ENCODE results near the gene POFUT2.

The POFUT2 gene

DNA sequence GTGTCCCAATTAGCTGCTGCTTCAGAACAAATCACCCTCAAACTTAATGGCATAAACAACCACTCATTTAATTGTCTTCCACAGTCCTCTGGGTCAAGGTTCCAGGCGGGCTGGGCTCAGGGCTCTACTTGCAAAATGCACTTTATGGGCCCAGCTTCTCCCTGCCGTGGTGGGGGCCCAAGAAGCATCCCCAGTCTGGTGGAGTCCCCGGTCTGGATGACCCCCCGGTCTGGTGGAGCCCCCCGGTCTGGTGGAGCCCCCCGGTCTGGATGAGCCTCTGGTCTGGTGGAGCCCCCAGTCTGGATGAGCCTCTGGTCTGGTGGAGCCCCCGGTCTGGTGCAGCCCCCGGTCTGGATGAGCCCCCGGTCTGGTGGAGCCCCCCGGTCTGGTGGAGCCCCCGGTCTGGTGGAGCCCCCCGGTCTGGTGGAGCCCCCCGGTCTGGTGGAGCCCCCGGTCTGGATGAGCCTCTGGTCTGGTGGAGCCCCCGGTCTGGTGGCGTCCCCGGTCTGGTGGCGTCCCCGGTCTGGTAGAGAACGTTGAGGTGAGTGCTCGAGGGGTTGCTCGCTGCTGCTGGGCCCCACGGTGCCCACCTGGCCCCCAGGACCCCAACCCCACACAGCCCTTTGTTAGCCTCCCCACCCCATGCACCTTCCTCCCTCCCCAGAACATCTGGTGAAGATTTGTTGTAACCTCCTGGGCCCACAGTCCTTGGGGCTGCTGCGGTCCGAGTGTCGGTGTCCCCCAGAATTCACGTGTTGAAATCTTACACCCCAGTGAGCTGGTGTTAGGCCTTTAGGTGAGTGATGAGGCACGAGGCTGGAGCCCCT lies 33.8 kb downstream of the POFUT2 start:
- Histone ChIP-seq H3K27me3 (ENCODE audit: insufficient read depth, low read length) (no peaks in the 10 kb centered on the region), H3K9me3 (ENCODE audit: insufficient read depth, low read depth, low read length) (no peaks in the 10 kb centered on the region), H3K4me1 (ENCODE audit: insufficient read depth, low read length) (peaks cover 4% of the 10 kb centered on the region), H3K9ac (ENCODE audit: low read depth, low read length) (no peak overlapping the region), H3K4me3 (ENCODE audit: low read length) (no peak overlapping the region), H3K27ac (ENCODE audit: low read depth, low read length) (no peak overlapping the region), H3K36me3 (ENCODE audit: insufficient read depth, low read length) (no peaks in the 10 kb centered on the region)
- WGBS = 90% methylated on average over 28 of the region's 28 CpGs

DNA sequence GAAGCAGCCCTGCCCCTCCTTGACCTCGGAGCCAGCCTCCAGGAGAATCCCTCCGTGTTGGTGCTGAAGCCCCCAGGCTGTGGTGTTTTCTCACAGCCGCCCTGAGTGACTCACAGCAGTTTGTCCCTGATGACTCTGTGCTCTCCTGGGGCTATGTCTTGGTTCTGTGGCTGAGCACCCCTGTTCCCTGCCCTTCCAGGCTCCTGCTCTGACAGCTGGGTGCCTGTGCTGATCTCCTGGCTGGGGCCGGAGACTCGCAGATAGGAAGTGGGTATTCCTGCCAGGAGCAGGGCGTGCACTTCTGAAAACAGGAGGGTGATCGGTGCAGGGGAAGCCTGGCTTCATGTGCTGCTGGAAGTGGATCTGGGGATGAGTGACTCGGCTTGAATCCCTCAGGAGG lies 34.5 kb downstream of the POFUT2 start:
- Histone ChIP-seq H3K4me3 (ENCODE audit: low read length) (no peak overlapping the region), H3K36me3 (ENCODE audit: insufficient read depth, low read length) (no peaks in the 10 kb centered on the region), H3K27ac (ENCODE audit: low read depth, low read length) (no peak overlapping the region), H3K4me1 (ENCODE audit: insufficient read depth, low read length) (peaks cover 11% of the 10 kb centered on the region), H3K9ac (ENCODE audit: low read depth, low read length) (no peak overlapping the region), H3K27me3 (ENCODE audit: insufficient read depth, low read length) (no peaks in the 10 kb centered on the region), H3K9me3 (ENCODE audit: insufficient read depth, low read depth, low read length) (no peaks in the 10 kb centered on the region)
- 73% methylated on average over 8 of the region's 8 CpGs for WGBS

DNA sequence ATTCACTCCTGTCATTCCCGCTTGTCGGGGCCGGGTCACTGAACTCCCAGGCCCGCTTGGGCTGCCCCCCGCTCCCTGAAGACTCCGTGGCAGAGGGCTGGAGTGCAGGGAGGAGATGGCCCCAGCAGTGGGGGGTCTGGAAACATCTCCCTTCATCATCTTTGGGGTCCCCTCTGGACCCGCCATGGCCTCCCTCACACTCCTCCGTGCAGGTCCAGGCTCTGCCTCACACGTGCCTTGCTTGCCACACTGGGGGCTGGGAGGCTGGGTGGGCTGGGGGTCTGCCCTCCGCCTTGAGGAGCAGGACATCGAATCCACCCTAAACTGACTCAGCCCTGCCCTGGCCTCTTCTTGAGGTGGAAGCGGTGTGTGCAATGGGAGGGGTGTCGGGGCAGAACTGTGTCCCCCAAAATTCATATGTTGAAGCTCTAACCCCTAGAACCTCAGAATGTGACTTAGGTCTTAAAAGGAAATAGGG lies 35.2 kb downstream of the POFUT2 start:
- Histone ChIP-seq H3K9ac (ENCODE audit: low read depth, low read length) (no peak overlapping the region), H3K4me3 (ENCODE audit: low read length) (no peak overlapping the region), H3K9me3 (ENCODE audit: insufficient read depth, low read depth, low read length) (no peaks in the 10 kb centered on the region), H3K4me1 (ENCODE audit: insufficient read depth, low read length) (peaks cover 11% of the 10 kb centered on the region), H3K27me3 (ENCODE audit: insufficient read depth, low read length) (no peaks in the 10 kb centered on the region), H3K27ac (ENCODE audit: low read depth, low read length) (no peak overlapping the region), H3K36me3 (ENCODE audit: insufficient read depth, low read length) (no peaks in the 10 kb centered on the region)
- WGBS = 93% methylated on average over 13 of the region's 13 CpGs

DNA sequence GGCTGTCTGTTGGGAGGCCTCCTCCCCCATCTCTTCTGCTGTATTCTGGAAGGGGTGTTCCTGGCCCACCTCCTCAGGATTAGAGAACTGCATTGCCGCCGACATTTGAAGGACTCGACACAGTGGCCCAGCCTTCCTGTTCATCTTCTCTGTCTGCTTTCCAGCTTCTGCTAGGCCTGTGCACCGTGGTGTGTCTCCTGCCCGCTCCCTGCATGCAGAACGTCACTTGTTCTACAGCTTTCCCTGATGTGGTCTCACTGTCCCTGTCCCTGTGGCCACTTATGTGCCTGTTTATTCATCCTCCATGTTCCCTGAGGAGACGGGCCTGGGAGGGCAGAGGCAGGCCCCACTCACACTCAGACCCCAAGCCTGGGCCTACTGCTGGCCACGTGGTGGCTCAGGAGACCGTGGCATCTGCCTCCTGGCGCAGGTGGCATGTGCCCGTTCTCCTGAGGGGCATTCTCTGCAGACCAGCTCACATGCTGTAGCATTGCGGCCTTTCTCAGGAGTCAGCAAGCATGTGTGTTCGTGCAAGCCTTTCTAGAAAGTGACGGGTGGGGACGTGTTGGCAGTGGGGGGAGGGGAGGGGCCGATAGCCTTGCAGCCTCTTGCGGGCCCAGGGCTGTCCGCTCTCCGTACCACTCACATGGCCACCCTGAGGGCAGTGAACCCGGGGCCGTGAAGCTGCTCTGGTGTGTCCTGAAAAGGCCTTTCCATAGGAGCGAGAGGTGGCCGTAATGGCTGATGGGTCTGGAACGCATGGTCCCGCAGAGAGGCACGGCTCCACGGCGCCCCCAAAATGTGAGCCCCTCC lies 35.9 kb downstream of the POFUT2 start:
- H3K9ac ChIP-seq (ENCODE audit: low read depth, low read length) = no peak overlapping the region
- peaks cover 11% of the 10 kb centered on the region for H3K4me1 ChIP-seq (ENCODE audit: insufficient read depth, low read length)
- H3K27me3 ChIP-seq (ENCODE audit: insufficient read depth, low read length) = no peaks in the 10 kb centered on the region
- H3K27ac ChIP-seq (ENCODE audit: low read depth, low read length) = no peak overlapping the region
- no peaks in the 10 kb centered on the region for H3K36me3 ChIP-seq (ENCODE audit: insufficient read depth, low read length)
- H3K9me3 ChIP-seq (ENCODE audit: insufficient read depth, low read depth, low read length) = no peaks in the 10 kb centered on the region
- 92% methylated on average over 28 of the region's 28 CpGs for WGBS
- no peak overlapping the region for H3K4me3 ChIP-seq (ENCODE audit: low read length)

DNA sequence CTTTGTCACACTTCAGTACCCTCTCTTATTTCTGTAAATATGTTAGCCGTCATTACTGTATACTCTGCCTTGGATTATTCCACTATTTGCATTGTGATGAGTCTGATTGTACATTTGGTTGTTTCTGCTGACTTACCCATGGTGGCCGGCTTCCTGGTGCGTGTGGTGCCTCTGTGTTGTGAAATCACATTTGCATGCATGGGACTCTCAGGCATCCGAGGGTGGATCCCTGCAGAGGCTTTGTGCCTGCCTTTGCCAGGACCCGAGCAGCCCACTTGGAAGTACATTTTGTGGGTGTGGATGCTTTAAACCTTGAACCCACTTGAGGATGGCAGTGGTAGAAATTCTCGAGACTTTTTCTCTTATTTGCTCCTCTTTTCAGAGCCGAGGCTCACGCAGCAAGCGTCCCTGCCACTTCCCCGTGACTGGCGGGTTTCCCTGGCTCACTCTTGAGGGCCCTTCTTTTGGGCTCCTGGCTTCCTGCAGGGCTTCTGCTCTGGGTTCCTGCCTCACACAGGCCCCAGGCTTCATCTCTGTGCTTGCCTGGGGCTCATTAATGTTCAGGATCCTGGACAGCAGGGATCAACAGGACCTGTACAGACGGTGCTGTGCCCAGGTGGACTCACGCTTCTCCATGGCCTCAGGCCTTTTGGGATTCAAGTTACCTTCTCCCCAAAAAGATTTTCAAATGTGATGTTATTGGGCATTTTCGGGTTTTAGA lies 36.6 kb downstream of the POFUT2 start:
- Histone ChIP-seq H3K9ac (ENCODE audit: low read depth, low read length) (no peak overlapping the region), H3K4me3 (ENCODE audit: low read length) (no peak overlapping the region), H3K9me3 (ENCODE audit: insufficient read depth, low read depth, low read length) (no peaks in the 10 kb centered on the region), H3K27me3 (ENCODE audit: insufficient read depth, low read length) (no peaks in the 10 kb centered on the region), H3K27ac (ENCODE audit: low read depth, low read length) (no peak overlapping the region), H3K4me1 (ENCODE audit: insufficient read depth, low read length) (peaks cover 11% of the 10 kb centered on the region), H3K36me3 (ENCODE audit: insufficient read depth, low read length) (no peaks in the 10 kb centered on the region)
- WGBS = 86% methylated on average over 14 of the region's 14 CpGs

DNA sequence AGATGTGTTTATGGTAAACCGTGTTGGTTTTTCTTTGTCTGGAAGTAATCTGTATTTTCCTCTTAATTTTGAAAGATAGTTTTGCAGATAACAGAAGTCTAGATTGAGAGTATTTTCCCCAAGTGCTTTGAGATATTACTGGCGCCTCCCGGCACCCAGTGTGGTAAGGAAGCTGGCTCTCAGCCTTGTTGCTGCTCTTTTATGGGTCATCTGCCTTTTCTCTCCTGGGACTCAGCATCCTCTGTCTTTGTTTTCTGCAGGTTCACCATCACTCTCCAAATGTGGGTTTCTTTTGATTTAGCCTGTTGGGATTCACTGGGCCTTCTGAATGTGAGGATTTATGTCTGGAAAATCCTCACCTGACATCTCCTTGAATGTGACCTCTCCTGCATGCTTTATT lies 37.4 kb downstream of the POFUT2 start:
- H3K27ac ChIP-seq (ENCODE audit: low read depth, low read length) = no peak overlapping the region
- H3K4me3 ChIP-seq (ENCODE audit: low read length) = no peak overlapping the region
- no peak overlapping the region for H3K9ac ChIP-seq (ENCODE audit: low read depth, low read length)
- H3K4me1 ChIP-seq (ENCODE audit: insufficient read depth, low read length) = peaks cover 11% of the 10 kb centered on the region
- H3K36me3 ChIP-seq (ENCODE audit: insufficient read depth, low read length) = no peaks in the 10 kb centered on the region
- H3K9me3 ChIP-seq (ENCODE audit: insufficient read depth, low read depth, low read length) = no peaks in the 10 kb centered on the region
- WGBS = 95% methylated on average over 3 of the region's 3 CpGs
- H3K27me3 ChIP-seq (ENCODE audit: insufficient read depth, low read length) = no peaks in the 10 kb centered on the region

DNA sequence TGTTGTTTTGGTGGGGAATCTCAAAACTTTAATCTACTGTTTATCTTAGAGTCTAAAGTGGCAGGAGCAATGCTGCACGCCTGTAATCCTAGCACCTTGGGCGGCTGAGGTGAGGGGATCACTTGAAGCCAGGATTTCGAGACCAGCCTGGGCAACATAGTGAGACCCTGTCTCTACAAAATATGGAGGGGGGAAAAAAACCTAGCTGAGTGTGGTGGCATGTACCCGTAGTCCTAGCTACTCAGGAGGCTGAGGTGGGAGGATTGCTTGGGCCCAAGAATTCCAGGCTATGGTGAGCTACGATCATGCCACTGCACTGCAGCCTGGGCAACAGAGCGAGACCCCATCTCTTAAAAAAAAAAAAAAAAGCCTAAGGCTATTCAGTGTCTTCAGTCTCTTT lies 38.1 kb downstream of the POFUT2 start:
- H3K27me3 ChIP-seq (ENCODE audit: insufficient read depth, low read length) = no peaks in the 10 kb centered on the region
- WGBS = 95% methylated on average over 6 of the region's 6 CpGs
- no peak overlapping the region for H3K4me3 ChIP-seq (ENCODE audit: low read length)
- no peaks in the 10 kb centered on the region for H3K9me3 ChIP-seq (ENCODE audit: insufficient read depth, low read depth, low read length)
- no peaks in the 10 kb centered on the region for H3K36me3 ChIP-seq (ENCODE audit: insufficient read depth, low read length)
- no peak overlapping the region for H3K9ac ChIP-seq (ENCODE audit: low read depth, low read length)
- no peak overlapping the region for H3K27ac ChIP-seq (ENCODE audit: low read depth, low read length)
- peaks cover 11% of the 10 kb centered on the region for H3K4me1 ChIP-seq (ENCODE audit: insufficient read depth, low read length)

DNA sequence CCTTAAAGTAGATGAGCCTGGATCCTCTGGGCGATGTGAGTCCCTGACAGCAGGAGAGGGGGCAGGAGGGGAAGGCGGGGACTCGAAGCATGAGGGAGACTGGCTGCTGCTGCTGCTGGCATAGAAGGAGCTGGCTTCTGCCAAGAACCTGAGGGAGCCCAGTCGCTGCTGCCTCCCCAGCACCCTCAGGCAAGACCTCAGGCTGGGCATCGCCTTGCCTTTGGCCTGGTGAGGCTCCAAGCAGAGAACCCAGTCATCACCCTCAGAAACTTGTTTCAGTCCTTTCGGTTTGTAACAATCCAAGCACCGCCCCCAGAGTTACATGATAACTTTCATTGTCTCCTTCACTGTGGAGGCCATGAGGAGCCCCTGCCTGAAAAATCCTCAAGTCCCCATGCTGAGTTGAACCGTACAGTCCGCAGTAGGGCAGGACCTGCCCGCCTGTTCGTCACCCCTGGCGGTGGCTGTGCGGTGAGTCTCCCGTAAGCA lies 38.8 kb downstream of the POFUT2 start:
- Histone ChIP-seq H3K36me3 (ENCODE audit: insufficient read depth, low read length) (no peaks in the 10 kb centered on the region), H3K27ac (ENCODE audit: low read depth, low read length) (no peak overlapping the region), H3K4me3 (ENCODE audit: low read length) (no peak overlapping the region), H3K9ac (ENCODE audit: low read depth, low read length) (no peak overlapping the region), H3K4me1 (ENCODE audit: insufficient read depth, low read length) (peaks cover 11% of the 10 kb centered on the region), H3K27me3 (ENCODE audit: insufficient read depth, low read length) (no peaks in the 10 kb centered on the region), H3K9me3 (ENCODE audit: insufficient read depth, low read depth, low read length) (peaks cover 3% of the 10 kb centered on the region)
- WGBS = 68% methylated on average over 14 of the region's 14 CpGs

DNA sequence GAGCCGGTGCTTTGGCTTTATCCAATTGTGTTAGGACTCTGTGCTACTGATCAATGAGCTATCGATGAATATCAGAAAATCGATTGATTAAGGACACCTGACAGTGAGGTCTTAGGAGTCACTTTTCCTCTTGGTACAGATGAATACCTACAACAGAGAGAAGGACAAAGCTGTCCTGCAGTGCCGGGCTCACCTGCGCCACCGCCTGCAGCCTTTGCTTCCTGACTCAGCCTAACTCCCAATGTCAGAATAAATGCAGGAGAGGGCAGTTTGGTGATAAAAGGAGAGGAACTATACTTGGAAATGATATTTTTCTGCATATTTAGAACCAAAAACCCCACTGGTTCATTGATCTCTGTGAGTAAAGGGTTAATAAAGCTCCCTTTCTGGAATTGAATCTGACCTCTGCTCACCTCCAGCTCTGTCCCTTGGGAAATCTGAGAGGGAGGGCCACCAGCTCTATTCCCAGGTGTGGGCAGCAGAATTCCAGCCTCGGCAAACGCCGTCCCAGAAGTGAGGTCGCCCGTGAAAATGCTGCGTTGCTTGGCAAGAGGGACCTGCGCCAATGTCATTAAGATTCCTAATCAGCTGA lies 39.3 kb downstream of the POFUT2 start:
- Histone ChIP-seq H3K4me3 (ENCODE audit: low read length) (no peak overlapping the region), H3K36me3 (ENCODE audit: insufficient read depth, low read length) (no peaks in the 10 kb centered on the region), H3K4me1 (ENCODE audit: insufficient read depth, low read length) (peaks cover 11% of the 10 kb centered on the region), H3K9ac (ENCODE audit: low read depth, low read length) (no peak overlapping the region), H3K9me3 (ENCODE audit: insufficient read depth, low read depth, low read length) (peaks cover 9% of the 10 kb centered on the region), H3K27me3 (ENCODE audit: insufficient read depth, low read length) (no peaks in the 10 kb centered on the region), H3K27ac (ENCODE audit: low read depth, low read length) (no peak overlapping the region)
- WGBS = 68% methylated on average over 13 of the region's 13 CpGs

DNA sequence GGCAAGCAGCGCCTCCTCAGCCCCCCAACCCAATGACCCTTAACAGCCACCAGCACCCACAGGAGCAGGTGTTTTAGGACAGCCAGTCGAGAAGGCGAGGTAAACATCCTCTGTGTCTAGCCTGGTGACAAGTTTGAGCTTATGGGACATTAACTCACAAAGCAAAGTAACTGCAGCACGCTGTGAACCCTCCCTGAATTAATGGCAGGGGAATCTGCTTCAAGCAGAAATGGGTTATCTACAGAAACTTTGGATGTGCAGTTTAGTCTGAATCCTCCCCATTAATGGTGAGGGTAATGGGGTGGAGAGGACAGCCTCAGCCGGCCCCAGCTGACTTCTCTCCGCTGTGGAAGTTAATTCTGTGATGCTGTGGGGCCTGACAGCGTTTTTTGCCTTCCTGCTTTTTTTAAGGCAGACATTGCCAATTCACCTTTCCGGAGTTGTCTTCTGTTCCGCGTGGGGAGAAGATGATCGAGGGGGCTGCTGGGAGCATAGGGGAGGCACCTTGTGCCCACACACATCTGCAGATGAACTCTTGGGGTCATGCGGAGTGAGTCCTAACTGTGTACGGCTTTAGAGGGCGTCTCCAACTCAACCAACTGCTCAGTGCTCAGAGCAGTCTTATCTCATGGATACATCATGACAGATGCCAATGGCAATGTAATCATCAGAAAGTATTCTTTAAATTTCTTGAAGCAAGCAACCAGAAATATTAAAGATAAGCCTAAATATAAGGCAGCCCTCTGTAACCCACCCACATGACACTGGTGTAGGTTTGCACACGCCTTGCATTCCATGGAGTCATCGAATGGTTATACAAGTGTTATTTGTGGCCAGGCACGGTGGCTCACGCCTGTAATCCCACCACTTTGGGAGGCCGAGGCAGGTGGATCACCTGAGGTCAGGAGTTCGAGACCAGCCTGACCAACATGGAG lies 41.0 kb downstream of the POFUT2 start:
- Histone ChIP-seq H3K36me3 (ENCODE audit: insufficient read depth, low read length) (no peaks in the 10 kb centered on the region), H3K9me3 (ENCODE audit: insufficient read depth, low read depth, low read length) (peaks cover 16% of the 10 kb centered on the region), H3K27me3 (ENCODE audit: insufficient read depth, low read length) (no peaks in the 10 kb centered on the region), H3K4me1 (ENCODE audit: insufficient read depth, low read length) (peaks cover 11% of the 10 kb centered on the region), H3K9ac (ENCODE audit: low read depth, low read length) (no peak overlapping the region), H3K27ac (ENCODE audit: low read depth, low read length) (no peak overlapping the region), H3K4me3 (ENCODE audit: low read length) (no peak overlapping the region)
- WGBS = 86% methylated on average over 20 of the region's 20 CpGs

All from HUES64 (cell line).